HG02884 (cell line): ENCODE results near the gene KRT75.

Source experiments
- ATAC-seq: cut with Tn5 transposase; IDR thresholded peaks from one replicate; pipeline ENCODE4 v1.9.1; 2021; ENCODE audit warnings: mild to moderate bottlenecking, moderate library complexity; ENCODE audit not compliant: unreplicated experiment

Gene KRT75

GRCh38 chr12:52440821-52441319 is 6.7 kb upstream of the KRT75 start:
- no peak for ATAC-seq

- ATAC-seq = no peak
These were observed 5.7 kb upstream of the KRT75 start for GRCh38 chr12:52439845-52440244.

DNA sequence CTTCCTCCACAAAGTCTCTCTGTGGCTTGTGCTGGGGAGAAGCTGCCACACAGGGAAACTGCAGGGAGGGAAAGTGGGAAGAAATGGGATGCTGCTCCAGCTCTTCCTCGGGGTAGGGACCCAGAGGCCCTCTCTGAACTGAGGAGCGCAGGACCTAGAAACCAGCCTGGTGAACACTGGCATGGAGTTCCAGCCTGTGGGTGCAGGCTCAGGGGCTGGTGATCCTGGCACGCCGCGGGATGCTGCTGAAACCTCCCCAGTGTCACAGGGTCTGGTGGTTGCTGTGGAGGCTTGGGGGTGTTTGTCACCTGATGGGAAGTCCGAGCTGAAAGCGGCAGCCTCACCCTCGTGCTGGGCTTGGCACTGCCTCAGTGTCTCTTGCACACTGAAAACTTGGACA is 5.2 kb upstream of the KRT75 start:
- no peak for ATAC-seq

DNA sequence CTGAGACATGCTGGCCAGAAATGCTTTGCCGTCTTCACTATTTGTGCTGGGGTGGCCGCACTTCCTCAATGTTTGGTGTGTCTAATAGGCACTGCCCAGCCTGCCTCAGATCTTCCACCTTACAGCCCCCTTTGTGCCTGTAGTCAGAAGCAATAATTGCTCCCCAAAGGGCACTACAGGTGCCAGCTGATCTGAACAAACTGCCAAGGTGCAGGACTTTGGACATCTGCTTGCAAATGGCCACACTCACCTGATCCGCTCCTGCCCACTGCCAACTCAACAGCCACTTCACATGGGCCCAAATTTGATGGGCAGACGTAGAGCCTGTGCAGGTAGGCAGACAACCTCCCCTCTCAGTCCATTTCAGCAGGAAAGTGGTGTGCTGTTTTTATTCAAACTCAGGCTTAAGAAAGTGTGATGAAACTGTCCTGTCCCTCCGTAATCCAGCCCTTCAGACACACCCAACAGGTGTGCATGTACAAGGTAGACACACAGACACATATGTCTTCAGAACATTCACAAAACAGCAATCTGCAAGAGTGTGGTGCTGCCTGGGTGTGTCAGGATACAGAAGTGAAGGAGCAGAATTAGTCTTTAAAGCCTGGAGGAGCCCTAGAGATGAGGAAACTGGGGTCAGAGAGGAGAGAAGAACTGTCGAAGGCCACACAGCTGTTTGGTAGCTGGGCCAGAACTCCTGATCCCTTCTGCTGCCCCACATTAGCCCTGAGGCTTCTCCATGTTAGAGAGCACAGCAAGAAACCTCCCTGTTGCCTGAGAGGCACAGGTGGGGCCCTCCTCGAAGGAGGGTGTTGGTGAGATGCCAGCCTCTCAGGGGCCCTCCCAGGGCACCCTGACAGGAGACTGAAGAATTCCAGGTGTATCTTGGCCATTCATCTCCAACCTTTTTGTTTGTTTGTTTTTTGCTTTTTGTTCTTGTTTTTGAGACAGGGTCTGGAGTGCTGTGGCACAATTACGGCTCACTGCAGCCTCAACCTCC is 4.4 kb upstream of the KRT75 start:
- no peak for ATAC-seq

DNA sequence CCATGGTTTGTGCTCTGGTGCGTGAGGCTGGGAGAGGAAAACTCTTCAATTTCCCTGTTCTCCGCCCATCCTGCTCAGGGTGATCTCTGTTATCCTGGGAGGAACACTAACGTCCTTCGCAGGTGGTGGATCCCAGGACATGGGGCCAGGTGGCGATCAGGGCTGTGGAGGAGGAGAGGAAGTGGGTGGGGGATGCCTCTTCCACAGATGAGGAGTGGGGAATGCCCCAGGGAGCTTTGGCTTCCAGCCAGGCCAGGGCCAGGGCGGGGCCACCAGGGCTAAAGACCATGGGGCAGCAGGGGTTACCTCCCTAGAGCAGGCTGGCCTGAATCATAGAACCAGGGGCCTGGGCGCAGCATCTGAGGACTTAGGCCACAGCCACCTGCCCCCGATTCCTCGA is 3.3 kb upstream of the KRT75 start:
- ATAC-seq = no peak

DNA sequence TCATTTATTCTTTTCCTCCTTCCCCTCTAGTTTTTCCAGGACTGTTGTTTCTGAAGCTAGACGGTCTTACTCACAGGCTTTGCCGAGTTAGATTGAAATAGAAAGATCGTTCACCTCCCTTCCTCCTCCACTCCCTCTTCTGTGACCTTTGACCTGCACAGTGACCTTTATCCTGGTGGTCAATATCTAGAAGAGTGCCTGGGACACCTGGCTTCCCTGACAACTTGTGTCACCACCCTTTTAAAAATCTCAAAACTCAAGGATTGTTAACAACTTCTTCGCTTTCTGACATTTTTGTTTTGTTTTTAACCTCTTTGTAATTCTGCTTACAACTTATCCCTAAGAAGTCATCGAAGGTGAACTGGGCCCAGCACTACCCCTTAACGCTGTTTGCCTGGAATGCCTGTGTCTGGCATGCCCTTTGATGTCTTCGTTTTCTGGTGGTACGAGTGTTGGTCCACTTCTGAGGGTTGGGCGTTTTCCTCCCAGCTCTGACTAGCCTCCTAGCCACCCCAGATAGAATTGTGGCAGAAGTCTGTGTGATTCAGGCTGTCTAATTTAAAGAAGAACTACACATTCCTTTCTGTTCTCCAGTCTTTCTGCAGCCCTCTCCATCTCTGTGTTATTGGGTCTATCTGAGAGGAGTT is 2.8 kb upstream of the KRT75 start:
- ATAC-seq = no peak

- ATAC-seq = no peak
These were observed 2.0 kb upstream of the KRT75 start for GRCh38 chr12:52436000-52436827.

DNA sequence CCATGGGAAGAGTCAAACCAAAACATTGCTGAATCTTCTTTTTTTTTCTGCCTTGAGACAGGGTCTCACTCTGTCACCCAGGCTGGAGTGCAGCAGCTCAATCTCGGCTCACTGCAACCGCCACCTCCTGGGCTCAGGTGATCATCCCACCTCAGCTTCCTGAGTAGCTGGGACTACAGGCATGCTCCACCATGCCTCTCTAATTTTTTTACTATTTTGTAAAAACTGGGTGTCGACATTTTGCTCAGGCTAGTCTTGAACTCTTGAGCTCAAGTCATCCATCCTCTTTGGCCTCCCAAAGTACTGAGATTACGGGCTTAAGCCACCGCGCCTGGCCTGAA is 1.5 kb upstream of the KRT75 start:
- ATAC-seq = no peak

- ATAC-seq = no peak
These were observed 774 bp upstream of the KRT75 start for GRCh38 chr12:52434760-52435530.

DNA sequence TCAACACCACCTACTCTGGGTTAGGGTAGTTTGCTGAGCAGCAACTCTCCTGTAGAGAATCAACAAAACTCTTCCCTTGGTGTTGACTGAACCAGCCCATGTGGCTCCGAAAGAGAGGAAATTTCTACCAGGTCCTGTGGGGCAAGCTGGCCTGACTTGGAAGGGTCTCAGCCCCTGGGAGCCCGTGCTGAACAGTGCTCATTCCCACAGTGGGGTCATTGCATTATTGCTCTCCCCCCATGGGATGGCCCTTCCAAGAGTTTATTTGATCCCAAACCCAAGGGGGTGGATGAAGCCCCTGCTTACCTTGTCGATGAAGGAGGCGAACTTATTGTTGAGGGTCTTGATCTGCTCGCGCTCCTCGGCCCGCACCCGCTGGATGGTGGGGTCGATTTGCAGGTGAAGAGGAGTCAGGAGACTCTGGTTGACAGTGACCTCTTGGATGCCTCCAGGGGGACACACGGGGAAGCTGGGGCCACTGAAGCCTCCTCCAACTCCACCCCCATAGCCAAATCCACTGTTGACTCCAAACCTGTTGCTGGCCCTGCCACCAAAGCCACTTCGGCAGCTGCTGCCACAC is 580 bp downstream of the KRT75 start:
- ATAC-seq = no peak

DNA sequence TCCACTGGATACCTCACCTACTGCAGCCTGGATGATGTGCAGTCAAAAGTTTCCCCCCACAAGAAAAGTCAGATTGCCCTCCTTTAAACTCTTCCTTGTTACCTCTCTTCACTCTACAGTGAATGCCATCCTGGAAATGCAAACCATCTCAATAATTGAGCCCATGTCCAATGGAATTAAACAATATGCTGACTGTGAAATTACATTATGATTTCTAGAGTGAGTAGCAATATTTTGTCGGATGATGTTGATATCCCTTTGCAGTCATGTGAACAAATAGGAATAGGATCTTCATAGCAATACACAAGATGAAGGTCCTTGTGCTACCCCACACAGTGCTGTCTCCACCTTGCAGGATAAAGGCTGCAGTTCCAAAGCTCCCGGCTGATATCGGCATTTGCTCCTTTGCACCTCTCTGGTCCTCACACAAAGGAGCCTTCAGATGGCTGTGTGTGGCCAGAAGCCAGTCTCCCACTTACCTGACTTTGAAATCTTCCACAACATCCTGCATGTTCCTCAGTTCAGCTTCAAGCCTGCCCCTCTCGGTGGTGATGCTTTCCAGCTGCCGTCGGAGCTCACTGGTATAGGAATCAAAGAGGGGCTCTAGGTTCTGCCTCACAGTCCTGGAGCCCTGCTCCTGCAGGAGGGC is 1.5 kb downstream of the KRT75 start:
- no peak for ATAC-seq

- ATAC-seq = no peak
These were observed 6.0 kb downstream of the KRT75 start for GRCh38 chr12:52428121-52428520.

- no peak for ATAC-seq
These were observed 7.1 kb downstream of the KRT75 start for GRCh38 chr12:52427083-52427482.

DNA sequence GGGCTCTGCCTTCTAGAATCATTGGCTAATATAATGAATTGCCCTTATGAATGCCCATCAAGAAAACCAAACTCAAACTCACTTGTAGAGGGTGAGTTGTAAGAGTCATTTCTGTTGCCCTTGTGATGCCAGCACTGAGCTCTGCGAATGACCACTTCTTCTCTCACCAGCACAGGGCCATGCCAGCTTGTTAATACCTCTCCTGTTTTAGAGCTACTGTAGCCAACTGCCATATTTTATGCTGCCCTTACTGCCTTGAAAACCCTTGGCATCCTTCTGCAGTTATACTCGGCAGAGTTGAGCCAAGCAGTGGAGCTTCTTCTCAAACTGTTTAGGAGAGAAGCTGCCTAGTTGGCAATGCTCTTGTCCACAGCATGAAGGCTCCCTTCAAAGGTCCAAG is 8.1 kb downstream of the KRT75 start:
- no peak for ATAC-seq

GRCh38 chr12:52425466-52425865 is 8.7 kb downstream of the KRT75 start:
- no peak for ATAC-seq

GRCh38 chr12:52423661-52424500 is 10.3 kb downstream of the KRT75 start:
- ATAC-seq = no peak

- no peak for ATAC-seq
These were observed 11.1 kb downstream of the KRT75 start for GRCh38 chr12:52423035-52423434.

GRCh38 chr12:52419656-52420055 is 14.5 kb downstream of the KRT75 start:
- no peak for ATAC-seq
